HL-60 (cell line): ENCODE data around the gene OR8H2.

Source experiments
- DNase-seq, 2 experiments: peaks; one replicate each; pipeline ENCODE4 v3.0.0-alpha.2; 2010 to 2020; ENCODE audit warnings: low read depth in 1 of 2, low spot score in 1 of 2
- H3K27ac ChIP-seq: fragments of 250-450 bp; sonication (Bioruptor Pico); replicated peaks from 2 replicates; pipeline ENCODE4 v1.5.1; 2020; ENCODE audit warnings: mild to moderate bottlenecking, moderate library complexity
- H3K27me3 ChIP-seq: fragments of 250-450 bp; sonication (Bioruptor Pico); 2 replicates; pipeline ENCODE4 v1.5.1; 2021; ENCODE audit warnings: mild to moderate bottlenecking, moderate library complexity; ENCODE audit not compliant: insufficient read depth, poor library complexity, severe bottlenecking
- H3K4me3 ChIP-seq: replicated peaks from 2 replicates; pipeline ENCODE4 v1.5.1; 2011; ENCODE audit warnings: mild to moderate bottlenecking, control low read depth, low read length; ENCODE audit not compliant: insufficient read depth
- GABPA ChIP-seq: IDR thresholded peaks from 2 replicates; pipeline ENCODE4 v1.6.1; 2012; ENCODE audit warnings: low read depth
- POLR2AphosphoS5 ChIP-seq: IDR thresholded peaks from 2 replicates; pipeline ENCODE4 v1.6.1; 2012; ENCODE audit warnings: low read depth
- SPI1 ChIP-seq: IDR thresholded peaks from 2 replicates; pipeline ENCODE4 v1.6.1; 2012; ENCODE audit warnings: low read depth, mild to moderate bottlenecking, borderline replicate concordance
- TF ChIP-seq, protein P1 (sequence below): IDR thresholded peaks from 2 replicates; pipeline ENCODE4 v1.6.1; 2012; ENCODE audit warnings: low read depth; ENCODE audit not compliant: insufficient replicate concordance
- TF ChIP-seq, protein P2 (sequence below): IDR thresholded peaks from one replicate; pipeline ENCODE4 v1.5.1; 2011; ENCODE audit warnings: low read length, control low read depth, inconsistent platforms; ENCODE audit not compliant: insufficient read depth

Gene OR8H2

DNA sequence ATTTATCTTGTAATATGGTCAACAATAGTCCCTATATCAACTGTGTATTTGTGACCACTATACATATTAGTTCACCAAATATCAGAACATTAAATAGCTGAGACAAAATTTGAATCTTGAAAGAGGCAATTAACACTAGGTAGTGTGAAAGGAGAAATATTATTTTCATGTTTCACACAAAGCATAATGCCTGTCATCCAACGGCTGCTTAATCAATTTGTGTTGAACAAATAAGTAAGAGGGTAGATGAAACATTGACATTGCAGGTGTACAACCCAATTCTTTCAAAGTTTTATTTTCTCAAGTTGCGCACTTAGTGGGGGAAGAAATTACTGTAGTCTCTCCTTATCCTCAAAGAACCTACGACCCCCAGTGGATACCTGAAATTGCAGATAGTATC lies 13.8 kb upstream of the OR8H2 start:
- TF ChIP-seq, protein P1, sequence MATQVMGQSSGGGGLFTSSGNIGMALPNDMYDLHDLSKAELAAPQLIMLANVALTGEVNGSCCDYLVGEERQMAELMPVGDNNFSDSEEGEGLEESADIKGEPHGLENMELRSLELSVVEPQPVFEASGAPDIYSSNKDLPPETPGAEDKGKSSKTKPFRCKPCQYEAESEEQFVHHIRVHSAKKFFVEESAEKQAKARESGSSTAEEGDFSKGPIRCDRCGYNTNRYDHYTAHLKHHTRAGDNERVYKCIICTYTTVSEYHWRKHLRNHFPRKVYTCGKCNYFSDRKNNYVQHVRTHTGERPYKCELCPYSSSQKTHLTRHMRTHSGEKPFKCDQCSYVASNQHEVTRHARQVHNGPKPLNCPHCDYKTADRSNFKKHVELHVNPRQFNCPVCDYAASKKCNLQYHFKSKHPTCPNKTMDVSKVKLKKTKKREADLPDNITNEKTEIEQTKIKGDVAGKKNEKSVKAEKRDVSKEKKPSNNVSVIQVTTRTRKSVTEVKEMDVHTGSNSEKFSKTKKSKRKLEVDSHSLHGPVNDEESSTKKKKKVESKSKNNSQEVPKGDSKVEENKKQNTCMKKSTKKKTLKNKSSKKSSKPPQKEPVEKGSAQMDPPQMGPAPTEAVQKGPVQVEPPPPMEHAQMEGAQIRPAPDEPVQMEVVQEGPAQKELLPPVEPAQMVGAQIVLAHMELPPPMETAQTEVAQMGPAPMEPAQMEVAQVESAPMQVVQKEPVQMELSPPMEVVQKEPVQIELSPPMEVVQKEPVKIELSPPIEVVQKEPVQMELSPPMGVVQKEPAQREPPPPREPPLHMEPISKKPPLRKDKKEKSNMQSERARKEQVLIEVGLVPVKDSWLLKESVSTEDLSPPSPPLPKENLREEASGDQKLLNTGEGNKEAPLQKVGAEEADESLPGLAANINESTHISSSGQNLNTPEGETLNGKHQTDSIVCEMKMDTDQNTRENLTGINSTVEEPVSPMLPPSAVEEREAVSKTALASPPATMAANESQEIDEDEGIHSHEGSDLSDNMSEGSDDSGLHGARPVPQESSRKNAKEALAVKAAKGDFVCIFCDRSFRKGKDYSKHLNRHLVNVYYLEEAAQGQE: no peak
- TF ChIP-seq, protein P2, sequence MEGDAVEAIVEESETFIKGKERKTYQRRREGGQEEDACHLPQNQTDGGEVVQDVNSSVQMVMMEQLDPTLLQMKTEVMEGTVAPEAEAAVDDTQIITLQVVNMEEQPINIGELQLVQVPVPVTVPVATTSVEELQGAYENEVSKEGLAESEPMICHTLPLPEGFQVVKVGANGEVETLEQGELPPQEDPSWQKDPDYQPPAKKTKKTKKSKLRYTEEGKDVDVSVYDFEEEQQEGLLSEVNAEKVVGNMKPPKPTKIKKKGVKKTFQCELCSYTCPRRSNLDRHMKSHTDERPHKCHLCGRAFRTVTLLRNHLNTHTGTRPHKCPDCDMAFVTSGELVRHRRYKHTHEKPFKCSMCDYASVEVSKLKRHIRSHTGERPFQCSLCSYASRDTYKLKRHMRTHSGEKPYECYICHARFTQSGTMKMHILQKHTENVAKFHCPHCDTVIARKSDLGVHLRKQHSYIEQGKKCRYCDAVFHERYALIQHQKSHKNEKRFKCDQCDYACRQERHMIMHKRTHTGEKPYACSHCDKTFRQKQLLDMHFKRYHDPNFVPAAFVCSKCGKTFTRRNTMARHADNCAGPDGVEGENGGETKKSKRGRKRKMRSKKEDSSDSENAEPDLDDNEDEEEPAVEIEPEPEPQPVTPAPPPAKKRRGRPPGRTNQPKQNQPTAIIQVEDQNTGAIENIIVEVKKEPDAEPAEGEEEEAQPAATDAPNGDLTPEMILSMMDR: no peak
- TF ChIP-seq SPI1: no peak
- TF ChIP-seq POLR2AphosphoS5: no peak
- no peak for TF ChIP-seq GABPA
- Histone ChIP-seq H3K27me3 (no peaks in the 10 kb centered on the region), H3K27ac (no peak overlapping the region), H3K4me3 (no peak overlapping the region)
- DNase-seq: no peak

DNA sequence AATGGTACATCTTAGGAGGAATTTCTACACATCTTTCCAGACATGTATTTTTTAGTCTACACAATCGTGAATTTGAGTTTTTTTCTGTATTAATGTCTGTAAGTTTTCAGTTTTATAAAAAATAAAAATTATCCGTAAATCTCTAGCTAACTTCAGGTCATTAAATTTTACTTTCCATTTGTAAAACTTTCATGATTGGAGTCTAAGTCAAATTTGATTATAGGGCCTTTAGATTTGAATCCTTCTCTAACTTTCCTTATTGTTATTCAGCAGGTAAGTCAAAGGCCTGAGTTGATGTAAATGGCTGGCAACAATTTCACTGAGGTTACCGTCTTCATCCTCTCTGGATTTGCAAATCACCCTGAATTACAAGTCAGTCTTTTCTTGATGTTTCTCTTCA lies 10.5 kb upstream of the OR8H2 start, which contains the start of gene OR8I2:
Gene OR8I2, plus strand, starts transcription at position 301 of the 400 bp plus-strand sequence. Its CDS starts 0 bp downstream, at position 301.
- TF ChIP-seq, protein P1: no peak
- TF ChIP-seq POLR2AphosphoS5 (no peak), GABPA (no peak), SPI1 (no peak)
- TF ChIP-seq, protein P2: no peak
- DNase-seq: no peak
- Histone ChIP-seq H3K27me3 (no peaks in the 10 kb centered on the region), H3K4me3 (no peak within 1 kb of the TSS), H3K27ac (no peak within 1 kb of the TSS)

DNA sequence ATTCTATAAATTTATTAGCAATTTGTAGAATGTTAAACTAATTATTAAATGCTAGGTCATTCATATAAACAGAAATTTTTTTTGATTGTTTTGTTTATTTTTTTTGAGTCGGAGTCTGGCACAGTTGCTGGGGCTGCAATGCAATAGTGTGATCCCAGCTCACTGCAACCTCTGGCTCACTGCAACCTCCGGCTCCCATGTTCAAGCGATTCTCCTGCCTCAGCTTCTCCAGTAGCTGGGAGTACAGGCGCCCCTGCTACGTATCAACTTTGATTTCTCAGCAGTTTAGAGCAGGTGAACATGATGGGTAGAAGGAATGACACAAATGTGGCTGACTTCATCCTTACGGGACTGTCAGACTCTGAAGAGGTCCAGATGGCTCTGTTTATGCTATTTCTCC lies 18.6 kb downstream of the OR8H2 start, which contains the start of gene OR8H3:
Gene OR8H3, plus strand, starts transcription at position 301 of the 400 bp plus-strand sequence. Its CDS starts 0 bp downstream, at position 301.
- TF ChIP-seq SPI1 (no peak), GABPA (no peak), POLR2AphosphoS5 (no peak)
- TF ChIP-seq, protein P1: no peak
- TF ChIP-seq, protein P2: no peak
- Histone ChIP-seq H3K27me3 (no peaks in the 10 kb centered on the region), H3K27ac (no peak within 1 kb of the TSS), H3K4me3 (no peak within 1 kb of the TSS)
- no peak for DNase-seq
